IMR-90 (cell line): ENCODE results near the gene DAPL1. TPM values are rescaled to one million over a fixed set of nuclear protein-coding genes. Genes with fewer than 3 reads are reported as not detected.

ENCODE experiments used
- ATAC-seq: fragments of 200-7000 bp; cut with Tn5 transposase; 2 replicates; pipeline ENCODE4 v1.9.1; 2020; ENCODE audit warnings: low read depth, mild to moderate bottlenecking, moderate library complexity
- BruUV-seq: library from RNA; stranded (reverse); fragments of 400-500 nt; replicated peaks from 2 replicates; lab custom pipeline; 2021; lab: Mats Ljungman, UMichigan
- CTCF ChIA-PET: fragments of 300-600 bp; formaldehyde crosslinking; extraction: SDS; loops from one replicate; lab custom pipeline; 2021; ENCODE audit warnings: antibody characterized with exemption; lab: Yijun Ruan, JAX
- POLR2A ChIA-PET: fragments of 300-600 bp; sonication (Branson Sonifier 250); formaldehyde crosslinking; loops from one replicate; lab custom pipeline; 2022; ENCODE audit warnings: antibody characterized with exemption; ENCODE audit not compliant: unreplicated experiment; lab: Charles Lee
- DNase-seq: peaks from one replicate; pipeline ENCODE4 v3.0.0; 2013
- H2AFZ ChIP-seq: replicated peaks from 2 replicates; pipeline ENCODE3; 2013; ENCODE audit warnings: low read length, mild to moderate bottlenecking; ENCODE audit not compliant: poor library complexity
- H2AK5ac ChIP-seq: 2 replicates; pipeline ENCODE4 v1.6.1; 2013; ENCODE audit warnings: low read depth, low read length, inconsistent platforms
- H2AK9ac ChIP-seq: replicated peaks from 2 replicates; pipeline ENCODE3; 2013; ENCODE audit warnings: mild to moderate bottlenecking, low read depth, low read length, moderate library complexity; ENCODE audit not compliant: poor library complexity
- H2BK120ac ChIP-seq: 2 replicates; pipeline ENCODE4 v1.6.1; 2013; ENCODE audit warnings: low read depth, low read length, inconsistent platforms
- H2BK15ac ChIP-seq: 3 replicates; pipeline ENCODE4 v1.6.1; 2013; ENCODE audit warnings: low read depth, low read length, inconsistent platforms
- H2BK20ac ChIP-seq: 2 replicates; pipeline ENCODE4 v1.6.1; 2013; ENCODE audit warnings: low read depth, mild to moderate bottlenecking, inconsistent platforms, low read length, moderate library complexity
- H2BK5ac ChIP-seq: 2 replicates; pipeline ENCODE4 v1.6.1; 2013; ENCODE audit warnings: mild to moderate bottlenecking, low read depth, low read length, inconsistent platforms; ENCODE audit not compliant: poor library complexity, severe bottlenecking
- H3K14ac ChIP-seq: replicated peaks from 2 replicates; pipeline ENCODE4 v1.6.1; 2013; ENCODE audit warnings: low read depth, low read length, inconsistent platforms
- H3K18ac ChIP-seq: 2 replicates; pipeline ENCODE4 v1.6.1; 2013; ENCODE audit warnings: low read depth, low read length, control low read depth
- H3K23ac ChIP-seq: 2 replicates; pipeline ENCODE4 v1.6.1; 2013; ENCODE audit warnings: low read depth, low read length, inconsistent platforms
- H3K27ac ChIP-seq: 2 replicates; pipeline ENCODE4 v1.5.1; 2013; ENCODE audit warnings: mild to moderate bottlenecking, control low read depth, low read length; ENCODE audit not compliant: insufficient read depth
- H3K27me3 ChIP-seq: 2 replicates; pipeline ENCODE4 v1.6.1; 2013; ENCODE audit warnings: low read length; ENCODE audit not compliant: control insufficient read depth, insufficient read depth
- H3K36me3 ChIP-seq: 2 replicates; pipeline ENCODE4 v1.6.1; 2013; ENCODE audit warnings: low read length, mixed read lengths; ENCODE audit not compliant: control insufficient read depth, insufficient read depth
- H3K4ac ChIP-seq: 2 replicates; pipeline ENCODE4 v1.6.1; 2013; ENCODE audit warnings: low read depth, low read length, inconsistent platforms
- H3K4me1 ChIP-seq: 2 replicates; pipeline ENCODE4 v1.6.1; 2013; ENCODE audit warnings: low read length, mixed read lengths; ENCODE audit not compliant: control insufficient read depth, insufficient read depth
- H3K4me2 ChIP-seq: 2 replicates; pipeline ENCODE4 v1.6.1; 2013; ENCODE audit warnings: low read depth, mild to moderate bottlenecking, control low read depth, low read length, moderate library complexity
- H3K4me3 ChIP-seq: 2 replicates; pipeline ENCODE4 v1.5.1; 2013; ENCODE audit warnings: low read depth, mild to moderate bottlenecking, control low read depth, low read length, moderate library complexity; ENCODE audit not compliant: insufficient read depth
- H3K56ac ChIP-seq: 2 replicates; pipeline ENCODE4 v1.6.1; 2013; ENCODE audit warnings: low read length, inconsistent platforms; ENCODE audit not compliant: insufficient read depth; ENCODE audit errors: extremely low read depth
- H3K79me1 ChIP-seq, 2 experiments: 2 replicates each; pipeline ENCODE4 v1.6.1; 2013; ENCODE audit warnings: low read length in 2 of 2, inconsistent platforms in 1 of 2, low read depth in 1 of 2
- H3K9ac ChIP-seq: 2 replicates; pipeline ENCODE4 v1.6.1; 2013; ENCODE audit warnings: low read depth, low read length, control low read depth
- H3K9me1 ChIP-seq: 2 replicates; pipeline ENCODE4 v1.6.1; 2013; ENCODE audit warnings: low read length, inconsistent platforms; ENCODE audit not compliant: insufficient read depth
- H3K9me3 ChIP-seq: 2 replicates; pipeline ENCODE4 v1.6.1; 2013; ENCODE audit warnings: low read length; ENCODE audit not compliant: control insufficient read depth, insufficient read depth
- H4K20me1 ChIP-seq: 2 replicates; pipeline ENCODE4 v1.6.1; 2013; ENCODE audit warnings: low read length, inconsistent platforms; ENCODE audit not compliant: insufficient read depth
- H4K5ac ChIP-seq: 2 replicates; pipeline ENCODE4 v1.6.1; 2013; ENCODE audit warnings: mild to moderate bottlenecking, low read depth, low read length, control low read depth
- H4K8ac ChIP-seq, 2 experiments: 2 replicates each; pipeline ENCODE4 v1.6.1; 2013; ENCODE audit warnings: low read depth in 2 of 2, low read length in 2 of 2, control low read depth in 1 of 2, inconsistent platforms in 1 of 2
- H4K91ac ChIP-seq: 2 replicates; pipeline ENCODE4 v1.6.1; 2013; ENCODE audit warnings: low read depth, low read length, inconsistent platforms; ENCODE audit not compliant: insufficient read depth
- BHLHE40 ChIP-seq: fragments of 150-350 bp; IDR thresholded peaks from 2 replicates; pipeline ENCODE4 v1.6.1; 2016; ENCODE audit warnings: mild to moderate bottlenecking, low read depth, low read length
- CTCF ChIP-seq: conservative IDR thresholded peaks from 2 replicates; pipeline ENCODE4 v1.5.1; 2012; ENCODE audit warnings: mild to moderate bottlenecking, low read depth, low read length, improper control_type of control experiment
- FOS ChIP-seq: fragments of 150-350 bp; IDR thresholded peaks from 2 replicates; pipeline ENCODE4 v1.6.1; 2016; ENCODE audit warnings: low read depth, low read length
- MAZ ChIP-seq: IDR thresholded peaks from 2 replicates; pipeline ENCODE4 v1.6.1; 2012; ENCODE audit warnings: low read depth, mild to moderate bottlenecking, low read length, improper control_type of control experiment, moderate library complexity, borderline replicate concordance
- NFE2L2 ChIP-seq: fragments of 150-350 bp; IDR thresholded peaks from 2 replicates; pipeline ENCODE4 v1.6.1; 2016; ENCODE audit warnings: low read depth, mild to moderate bottlenecking, low read length
- RAD21 ChIP-seq: IDR thresholded peaks from 2 replicates; pipeline ENCODE4 v1.6.1; 2012; ENCODE audit warnings: low read length, improper control_type of control experiment
- SMC3 ChIP-seq: fragments of 150-350 bp; IDR thresholded peaks from 2 replicates; pipeline ENCODE4 v1.6.1; 2016; ENCODE audit warnings: low read depth, mild to moderate bottlenecking, antibody characterized with exemption, low read length, moderate library complexity
- WGBS, 2 experiments: methylation state at CpG; one replicate each; pipeline versions ENCODE4 v1.1.5 to v1.1.7; 2013; ENCODE audit warnings: missing lambda C conversion rate in 2 of 2; ENCODE audit not compliant: insufficient read length in 1 of 2; ENCODE audit errors: extremely low coverage in 2 of 2; 5-methylcytosine and 5-hydroxymethylcytosine counted together
- dilution Hi-C: fragments of 300-500 bp; cut with HindIII; formaldehyde crosslinking; loops from one replicate; pipeline ENCODE4 v1.14.3; 2018; ENCODE audit warnings: low sequenced_read_pairs; ENCODE audit not compliant: unreplicated experiment
- in situ Hi-C: fragments of 300-500 bp; cut with MboI; formaldehyde crosslinking; loops from 3 replicates; pipeline ENCODE4 v1.14.3; 2019; ENCODE audit warnings: low sequenced_read_pairs, inconsistent platforms, mixed read lengths
- intact Hi-C: fragments of 100-400 bp; cut with micrococcal nuclease; formaldehyde crosslinking; loops from 2 replicates; pipeline ENCODE4 v1.10.0; 2022
- polyA plus RNA-seq, 3 experiments: library from polyadenylated mRNA; depleted of rRNA; stranded (reverse); fragments of >200 nt; gene quantifications; 2 replicates each; pipeline ENCODE4 v1.2.3, GENCODE V29; 2012; ENCODE audit warnings: low replicate concordance in 1 of 3
- total RNA-seq: library from RNA; depleted of rRNA; stranded (reverse); fragments of >200 nt; gene quantifications from 2 replicates; pipeline ENCODE4 v1.2.3, GENCODE V29; 2012
- TF ChIP-seq, protein P1 (sequence below): fragments of 150-350 bp; IDR thresholded peaks from 2 replicates; pipeline ENCODE4 v1.6.1; 2017; ENCODE audit warnings: mild to moderate bottlenecking, antibody characterized with exemption, low read length, low read depth
- TF ChIP-seq, protein P2 (sequence below): fragments of 150-350 bp; IDR thresholded peaks from 2 replicates; pipeline ENCODE4 v1.6.1; 2016; ENCODE audit warnings: low read depth, mild to moderate bottlenecking, low read length, moderate library complexity, borderline replicate concordance

Gene DAPL1
- total and polyA plus RNA-seq, 2 of the 4 experiments (the other 2 are of a cell fraction) = not detected

- no peaks in the 10 kb centered on the region for H4K20me1 ChIP-seq
- H3K4ac ChIP-seq = no peak overlapping the region
- no peak overlapping the region for H2BK120ac ChIP-seq
- no peak overlapping the region for H2BK20ac ChIP-seq
- peaks cover 11% of the 10 kb centered on the region for H3K27me3 ChIP-seq
- no peaks in the 10 kb centered on the region for H3K4me1 ChIP-seq
- H3K9me3 ChIP-seq = no peaks in the 10 kb centered on the region
- no peak overlapping the region for H2AK9ac ChIP-seq
- ATAC-seq = peak; percentile 95
- no peak overlapping the region for H4K8ac ChIP-seq
- H4K91ac ChIP-seq = no peak overlapping the region
- H2BK15ac ChIP-seq = no peak overlapping the region
- in situ Hi-C loops (loop anchor here (25.0 kb wide), 1 partner anchor 992 kb away; no protein-coding TSS in a partner anchor), intact Hi-C loops (loop anchor here (1.0 to 10.0 kb wide), 5 partner anchors 295 to 1259 kb away; no protein-coding TSS in a partner anchor), dilution Hi-C loops (no loop called here)
- no peaks in the 10 kb centered on the region for H3K36me3 ChIP-seq
- no peak overlapping the region for H3K56ac ChIP-seq
- H3K23ac ChIP-seq = no peak overlapping the region
- no peaks in the 10 kb centered on the region for H3K9me1 ChIP-seq
- H3K9ac ChIP-seq = no peak overlapping the region
- no peak overlapping the region for H3K4me3 ChIP-seq
- no TSS peak for BruUV-seq
- H3K4me2 ChIP-seq = peak overlapping the region; percentile 59
- no peak overlapping the region for H2BK5ac ChIP-seq
- CTCF ChIA-PET = interaction anchor here (0.5 to 1.6 kb wide), 20 partner anchors 8 to 749 kb away, joined by 3 to 9 read pairs (median 4); no protein-coding TSS in a partner anchor
- H3K79me1 ChIP-seq = no peaks in the 10 kb centered on the region
- H4K5ac ChIP-seq = no peak overlapping the region
- POLR2A ChIA-PET = no interaction called here
- DNase-seq = peak; percentile 68
- no peak overlapping the region for H2AK5ac ChIP-seq
- no peak overlapping the region for H3K27ac ChIP-seq
- no peak overlapping the region for H3K18ac ChIP-seq
- H3K14ac ChIP-seq = no peak overlapping the region
- WGBS, 2 experiments = 29% methylated on average over 2 of the region's 14 CpGs; no CpG with 5 or more reads in 1 of the 2 experiments
- TF ChIP-seq, protein P1, sequence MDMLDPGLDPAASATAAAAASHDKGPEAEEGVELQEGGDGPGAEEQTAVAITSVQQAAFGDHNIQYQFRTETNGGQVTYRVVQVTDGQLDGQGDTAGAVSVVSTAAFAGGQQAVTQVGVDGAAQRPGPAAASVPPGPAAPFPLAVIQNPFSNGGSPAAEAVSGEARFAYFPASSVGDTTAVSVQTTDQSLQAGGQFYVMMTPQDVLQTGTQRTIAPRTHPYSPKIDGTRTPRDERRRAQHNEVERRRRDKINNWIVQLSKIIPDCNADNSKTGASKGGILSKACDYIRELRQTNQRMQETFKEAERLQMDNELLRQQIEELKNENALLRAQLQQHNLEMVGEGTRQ = no peak
- TF ChIP-seq, protein P2, sequence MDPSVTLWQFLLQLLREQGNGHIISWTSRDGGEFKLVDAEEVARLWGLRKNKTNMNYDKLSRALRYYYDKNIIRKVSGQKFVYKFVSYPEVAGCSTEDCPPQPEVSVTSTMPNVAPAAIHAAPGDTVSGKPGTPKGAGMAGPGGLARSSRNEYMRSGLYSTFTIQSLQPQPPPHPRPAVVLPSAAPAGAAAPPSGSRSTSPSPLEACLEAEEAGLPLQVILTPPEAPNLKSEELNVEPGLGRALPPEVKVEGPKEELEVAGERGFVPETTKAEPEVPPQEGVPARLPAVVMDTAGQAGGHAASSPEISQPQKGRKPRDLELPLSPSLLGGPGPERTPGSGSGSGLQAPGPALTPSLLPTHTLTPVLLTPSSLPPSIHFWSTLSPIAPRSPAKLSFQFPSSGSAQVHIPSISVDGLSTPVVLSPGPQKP = no peak
- TF ChIP-seq SMC3 (peak; percentile 79), BHLHE40 (no peak), FOS (no peak), RAD21 (peak; percentile 88), NFE2L2 (no peak), MAZ (no peak), CTCF (peak; percentile 88)
- peak overlapping the region; percentile 34 for H2AFZ ChIP-seq
Measured at GRCh38 chr2:158753641-158754611, 41.2 kb upstream of the DAPL1 start.
